Fibroblast of skin of back (primary cell): ENCODE data around the gene TBXAS1.
A peak's percentile ranks its signal among the peaks of the same experiment; 100 is the strongest.

Source experiments
- DNase-seq: peaks from one replicate; pipeline ENCODE4 v3.0.0-alpha.2; 2013

Gene TBXAS1

GRCh38 chr7:139855498-139856270 lies 26.6 kb downstream of the TBXAS1 start:
- DNase-seq: no peak

- DNase-seq: no peak
Measured at GRCh38 chr7:139857791-139858190, 28.7 kb downstream of the TBXAS1 start.

- DNase-seq: no peak
Measured at GRCh38 chr7:139860090-139860775, 31.2 kb downstream of the TBXAS1 start.

GRCh38 chr7:139861803-139862202 lies 32.7 kb downstream of the TBXAS1 start:
- DNase-seq: no peak

- no peak for DNase-seq
Measured at GRCh38 chr7:139866047-139866837, 37.2 kb downstream of the TBXAS1 start.

- no peak for DNase-seq
Measured at GRCh38 chr7:139867847-139868246, 38.8 kb downstream of the TBXAS1 start.

- DNase-seq: no peak
Measured at GRCh38 chr7:139869886-139870285, 40.8 kb downstream of the TBXAS1 start.

GRCh38 chr7:139870380-139870779 lies 41.3 kb downstream of the TBXAS1 start:
- DNase-seq: no peak

- DNase-seq: peak; percentile 56
Measured at GRCh38 chr7:139871331-139871730, 42.3 kb downstream of the TBXAS1 start.

GRCh38 chr7:139871820-139872219 lies 42.8 kb downstream of the TBXAS1 start:
- peak; percentile 37 for DNase-seq

GRCh38 chr7:139873593-139874301 lies 44.7 kb downstream of the TBXAS1 start:
- DNase-seq: no peak

- no peak for DNase-seq
Measured at GRCh38 chr7:139874302-139874629, 45.2 kb downstream of the TBXAS1 start.

GRCh38 chr7:139875821-139876241 lies 46.8 kb downstream of the TBXAS1 start:
- no peak for DNase-seq

GRCh38 chr7:139876622-139877283 lies 47.7 kb downstream of the TBXAS1 start:
- peak; percentile 9 for DNase-seq

- no peak for DNase-seq
Measured at GRCh38 chr7:139883814-139884213, 54.8 kb downstream of the TBXAS1 start.

- DNase-seq: no peak
Measured at GRCh38 chr7:139884441-139884840, 55.4 kb downstream of the TBXAS1 start.

GRCh38 chr7:139885511-139885910 lies 56.4 kb downstream of the TBXAS1 start:
- no peak for DNase-seq

GRCh38 chr7:139886206-139886605 lies 57.1 kb downstream of the TBXAS1 start:
- no peak for DNase-seq

- DNase-seq: no peak
Measured at GRCh38 chr7:139886899-139887298, 57.8 kb downstream of the TBXAS1 start.

GRCh38 chr7:139887992-139888481 lies 59.0 kb downstream of the TBXAS1 start:
- no peak for DNase-seq

GRCh38 chr7:139889186-139889871 lies 60.3 kb downstream of the TBXAS1 start:
- DNase-seq: peak; percentile 52
